ENCODE measurements around the gene NECTIN2.

NECTIN2 gene

DNA sequence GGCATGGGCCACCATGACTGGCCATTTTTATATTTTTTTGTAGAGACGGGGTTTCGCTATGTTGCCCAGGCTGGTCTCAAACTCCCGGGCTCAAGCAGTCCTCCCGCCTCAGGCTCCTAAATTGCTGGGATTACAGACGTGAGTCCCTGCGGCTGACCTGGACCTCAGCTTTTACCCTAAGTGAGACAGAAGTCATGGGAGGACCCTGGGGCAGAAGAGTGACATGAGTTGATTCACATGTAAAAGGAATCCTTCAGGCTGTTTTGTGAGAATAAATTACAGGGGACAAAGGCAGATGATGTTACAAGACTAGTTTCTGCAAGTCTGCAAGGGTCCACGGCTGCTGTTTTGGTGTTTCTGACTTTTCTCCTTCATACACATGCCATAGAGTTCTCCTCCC lies 39.8 kb upstream of the NECTIN2 start:
- Histone ChIP-seq H3K27me3 (ENCODE audit: insufficient read depth, low read depth, severe bottlenecking) (no peaks in the 10 kb centered on the region), H3K27ac (no peak overlapping the region), H3K36me3 (no peaks in the 10 kb centered on the region), H3K9me3 (ENCODE audit: severe bottlenecking) (no peaks in the 10 kb centered on the region), H3K4me3 (ENCODE audit: low read depth, low read length) (no peak overlapping the region)
- DNase-seq, result no peak
- TF ChIP-seq, protein P1, sequence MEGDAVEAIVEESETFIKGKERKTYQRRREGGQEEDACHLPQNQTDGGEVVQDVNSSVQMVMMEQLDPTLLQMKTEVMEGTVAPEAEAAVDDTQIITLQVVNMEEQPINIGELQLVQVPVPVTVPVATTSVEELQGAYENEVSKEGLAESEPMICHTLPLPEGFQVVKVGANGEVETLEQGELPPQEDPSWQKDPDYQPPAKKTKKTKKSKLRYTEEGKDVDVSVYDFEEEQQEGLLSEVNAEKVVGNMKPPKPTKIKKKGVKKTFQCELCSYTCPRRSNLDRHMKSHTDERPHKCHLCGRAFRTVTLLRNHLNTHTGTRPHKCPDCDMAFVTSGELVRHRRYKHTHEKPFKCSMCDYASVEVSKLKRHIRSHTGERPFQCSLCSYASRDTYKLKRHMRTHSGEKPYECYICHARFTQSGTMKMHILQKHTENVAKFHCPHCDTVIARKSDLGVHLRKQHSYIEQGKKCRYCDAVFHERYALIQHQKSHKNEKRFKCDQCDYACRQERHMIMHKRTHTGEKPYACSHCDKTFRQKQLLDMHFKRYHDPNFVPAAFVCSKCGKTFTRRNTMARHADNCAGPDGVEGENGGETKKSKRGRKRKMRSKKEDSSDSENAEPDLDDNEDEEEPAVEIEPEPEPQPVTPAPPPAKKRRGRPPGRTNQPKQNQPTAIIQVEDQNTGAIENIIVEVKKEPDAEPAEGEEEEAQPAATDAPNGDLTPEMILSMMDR (IDR thresholded peaks at IDR 0.05; ENCODE audit: low read depth, low read length), result no peak

DNA sequence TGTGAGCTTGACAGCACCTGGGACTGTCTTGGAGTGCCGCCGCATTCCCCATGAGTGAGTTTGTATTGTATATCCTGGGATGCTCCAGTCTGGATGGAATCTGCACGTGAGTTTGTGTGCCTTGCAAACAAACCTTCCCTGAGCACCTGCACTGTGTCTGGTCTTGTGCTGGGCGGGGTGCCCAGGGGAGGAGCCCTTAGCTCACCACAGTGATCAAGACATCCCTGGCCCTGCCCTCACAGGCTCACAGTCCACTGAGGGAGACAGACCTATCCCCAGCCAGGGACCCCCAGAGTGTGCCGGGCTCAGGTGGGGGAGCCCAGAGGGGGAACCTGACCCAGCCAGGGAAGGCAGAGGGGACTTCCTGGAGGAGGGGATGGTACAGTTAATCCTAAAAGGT lies 38.9 kb upstream of the NECTIN2 start:
- TF ChIP-seq, protein P1 (IDR thresholded peaks at IDR 0.05; ENCODE audit: low read depth, low read length), result no peak
- no peak for DNase-seq
- Histone ChIP-seq H3K4me3 (ENCODE audit: low read depth, low read length) (no peak overlapping the region), H3K36me3 (no peaks in the 10 kb centered on the region; the same call in 1 of the 2 replicates), H3K27me3 (ENCODE audit: insufficient read depth, low read depth, severe bottlenecking) (no peaks in the 10 kb centered on the region), H3K27ac (no peak overlapping the region), H3K9me3 (ENCODE audit: severe bottlenecking) (no peaks in the 10 kb centered on the region)

DNA sequence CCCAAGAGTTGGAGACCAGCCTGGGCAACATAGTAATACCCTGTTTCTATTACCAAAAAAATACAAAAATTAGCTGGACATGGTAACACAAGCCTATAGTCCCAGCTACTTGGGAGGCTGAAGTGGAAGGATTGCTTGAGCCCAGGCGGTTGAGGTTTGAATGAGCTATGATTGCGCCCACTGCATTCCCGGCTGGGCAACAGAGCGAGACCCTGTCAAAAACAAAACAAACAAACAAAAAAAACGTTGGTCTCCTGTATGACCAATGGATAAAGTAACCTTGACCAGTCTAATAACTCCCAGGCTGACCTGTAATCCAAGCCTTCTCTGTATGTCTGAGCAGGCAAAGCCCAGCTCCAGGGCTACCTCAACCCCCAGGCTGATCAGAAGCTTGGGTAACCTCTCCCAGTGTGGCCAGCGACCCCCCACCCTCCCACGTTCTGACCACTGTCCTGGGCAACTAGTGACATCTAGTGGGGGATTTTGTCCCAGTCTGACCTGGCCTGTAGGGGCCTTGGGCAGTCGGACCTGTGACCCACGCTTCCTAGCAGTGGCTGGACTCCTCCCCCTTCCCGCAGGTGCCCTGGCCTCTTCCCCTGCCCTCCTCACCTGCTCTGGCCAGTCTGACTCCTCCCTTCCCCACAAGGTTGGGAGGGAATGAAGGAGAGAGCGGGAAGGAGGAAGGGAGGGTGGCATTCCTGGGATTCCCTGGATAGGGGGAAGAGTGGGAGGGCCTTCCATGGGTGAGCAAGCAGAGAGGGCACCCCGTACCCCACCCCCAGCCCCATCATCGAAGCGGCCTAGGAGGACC lies 38.2 kb upstream of the NECTIN2 start:
- Histone ChIP-seq H3K4me3 (ENCODE audit: low read depth, low read length) (no peak overlapping the region), H3K27ac (no peak overlapping the region), H3K9me3 (ENCODE audit: severe bottlenecking) (no peaks in the 10 kb centered on the region), H3K36me3 (no peaks in the 10 kb centered on the region; the same call in 1 of the 2 replicates), H3K27me3 (ENCODE audit: insufficient read depth, low read depth, severe bottlenecking) (no peaks in the 10 kb centered on the region)
- TF ChIP-seq, protein P1 (IDR thresholded peaks at IDR 0.05; ENCODE audit: low read depth, low read length), result peak; percentile 49
- DNase-seq, result peak; percentile 71

DNA sequence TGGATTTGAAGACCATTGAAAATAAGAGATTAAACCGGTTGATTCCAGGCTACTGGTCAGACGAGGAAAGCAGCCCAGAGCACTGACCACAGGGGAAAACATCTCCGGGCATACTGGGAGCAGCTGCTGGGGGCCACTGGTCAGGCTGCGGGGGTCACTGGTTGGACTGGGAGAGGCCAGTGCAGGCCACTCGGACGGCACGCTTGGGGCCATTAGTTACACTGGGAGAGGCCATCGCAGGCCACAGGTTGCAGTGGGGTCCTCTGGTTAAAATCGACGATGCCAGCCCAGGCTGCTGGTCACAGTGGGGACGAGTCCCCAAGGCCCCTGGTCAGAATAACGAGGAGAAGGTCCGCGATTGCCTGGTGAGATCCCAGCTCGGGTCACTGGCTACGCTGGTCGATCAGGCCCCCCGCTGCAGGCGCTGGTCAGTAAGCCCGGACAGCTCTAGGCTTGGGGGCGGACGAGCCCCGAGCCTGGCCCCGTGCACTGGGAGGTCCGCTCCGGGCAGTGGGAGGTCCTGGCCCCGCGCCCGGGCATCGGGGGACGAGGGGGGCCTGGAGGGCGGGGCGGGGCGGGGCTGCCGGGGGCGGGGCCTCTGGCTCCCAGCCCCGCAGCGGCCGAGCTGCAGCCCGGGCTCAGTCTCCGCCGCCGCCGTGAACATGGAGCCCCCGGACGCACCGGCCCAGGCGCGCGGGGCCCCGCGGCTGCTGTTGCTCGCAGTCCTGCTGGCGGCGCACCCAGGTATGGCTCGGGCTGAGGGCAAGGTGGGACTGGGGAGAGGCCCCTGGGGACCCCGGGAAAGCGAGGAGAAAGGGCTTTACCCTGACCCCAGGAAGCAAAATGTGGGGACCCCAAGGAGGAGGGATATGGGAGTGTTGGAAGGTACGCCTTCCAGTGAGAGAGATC lies 37.4 kb upstream of the NECTIN2 start, which contains the start of gene BCAM:
Gene BCAM (plus strand): TSS at position 641 of the 909 bp plus-strand sequence. CDS start 22 bp downstream, at position 663.
- TF ChIP-seq, protein P1 (IDR thresholded peaks at IDR 0.05; ENCODE audit: low read depth, low read length), result no peak
- Histone ChIP-seq H3K36me3 (peaks cover 3% of the 10 kb centered on the region), H3K27ac (peak within 1 kb of the TSS; percentile 49), H3K27me3 (ENCODE audit: insufficient read depth, low read depth, severe bottlenecking) (no peaks in the 10 kb centered on the region), H3K4me3 (ENCODE audit: low read depth, low read length) (peak within 1 kb of the TSS; percentile 70), H3K9me3 (ENCODE audit: severe bottlenecking) (no peaks in the 10 kb centered on the region)
- peak; percentile 39 for DNase-seq

DNA sequence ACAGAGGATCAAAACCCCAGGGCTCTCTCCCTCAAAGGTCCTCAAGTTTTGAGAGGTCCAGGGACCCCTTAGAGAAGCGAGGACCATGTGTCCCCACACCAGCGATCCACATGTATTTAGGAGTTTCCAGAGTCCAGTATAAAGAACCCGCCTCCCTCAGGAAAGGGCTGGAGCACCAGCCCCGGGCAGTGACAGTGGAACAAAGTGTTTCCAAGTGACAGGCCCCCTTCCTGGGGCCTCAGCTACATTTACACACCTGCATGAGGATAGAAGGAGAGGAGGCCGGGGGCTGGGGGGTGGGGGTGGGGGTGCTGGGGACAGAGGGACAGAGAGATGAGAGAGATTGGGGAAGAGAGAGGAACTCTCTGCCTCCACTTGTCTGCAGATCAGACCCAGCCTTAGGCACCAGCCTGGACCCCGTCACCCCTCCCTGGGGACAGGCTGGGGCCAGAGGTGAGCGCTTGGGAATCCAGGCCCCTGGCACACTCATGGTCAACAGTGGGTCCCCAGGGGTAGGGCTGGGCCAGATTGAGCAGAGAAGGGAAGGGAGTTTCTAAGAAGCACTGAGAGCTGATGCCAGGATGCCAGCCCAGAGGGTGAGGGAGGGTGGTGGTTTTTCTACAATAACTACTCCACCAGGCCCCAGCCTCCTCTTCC lies 36.4 kb upstream of the NECTIN2 start:
- DNase-seq, result no peak
- H3K4me3 ChIP-seq (ENCODE audit: low read depth, low read length), result peak overlapping the region; percentile 70
- TF ChIP-seq, protein P1 (IDR thresholded peaks at IDR 0.05; ENCODE audit: low read depth, low read length), result no peak

More for the DNA sequence above, 36.4 kb upstream of the NECTIN2 start:
- no peak overlapping the region for H3K27ac ChIP-seq
- H3K36me3 ChIP-seq, result peaks cover 6% of the 10 kb centered on the region
- no peaks in the 10 kb centered on the region for H3K27me3 ChIP-seq (ENCODE audit: insufficient read depth, low read depth, severe bottlenecking)
- H3K9me3 ChIP-seq (ENCODE audit: severe bottlenecking), result no peaks in the 10 kb centered on the region
